Measurements from ENCODE around the gene PKP1.

The PKP1 gene

GRCh38 chr1:201260236-201260590, 23.1 kb upstream of the PKP1 start:
- DNase-seq (ENCODE audit: low read depth in 2 of 2) = no peak

- no peak for DNase-seq (ENCODE audit: low read depth in 2 of 2)
Observed at GRCh38 chr1:201260648-201261311, 22.5 kb upstream of the PKP1 start.

GRCh38 chr1:201261771-201262547, 21.3 kb upstream of the PKP1 start:
- no peak for DNase-seq (ENCODE audit: low read depth in 2 of 2)

GRCh38 chr1:201262963-201263608, 20.2 kb upstream of the PKP1 start:
- DNase-seq (ENCODE audit: low read depth in 2 of 2) = no peak

- DNase-seq (ENCODE audit: low read depth in 2 of 2) = no peak
Observed at GRCh38 chr1:201264072-201264471, 19.2 kb upstream of the PKP1 start.

- DNase-seq (ENCODE audit: low read depth in 2 of 2) = no peak
Observed at GRCh38 chr1:201264554-201264953, 18.8 kb upstream of the PKP1 start.

GRCh38 chr1:201265756-201266155, 17.6 kb upstream of the PKP1 start:
- no peak for DNase-seq (ENCODE audit: low read depth in 2 of 2)

- DNase-seq (ENCODE audit: low read depth in 2 of 2) = no peak
Observed at GRCh38 chr1:201266276-201266675, 17.0 kb upstream of the PKP1 start.

GRCh38 chr1:201266774-201267173, 16.5 kb upstream of the PKP1 start:
- no peak for DNase-seq (ENCODE audit: low read depth in 2 of 2)

GRCh38 chr1:201267481-201268229, 15.7 kb upstream of the PKP1 start:
- no peak for DNase-seq (ENCODE audit: low read depth in 2 of 2)

GRCh38 chr1:201268604-201269151, 14.6 kb upstream of the PKP1 start:
- no peak for DNase-seq (ENCODE audit: low read depth in 2 of 2)

- no peak for DNase-seq (ENCODE audit: low read depth in 2 of 2)
Observed at GRCh38 chr1:201269281-201269680, 14.0 kb upstream of the PKP1 start.

GRCh38 chr1:201269900-201270410, 13.4 kb upstream of the PKP1 start:
- DNase-seq (ENCODE audit: low read depth in 2 of 2) = no peak

- DNase-seq (ENCODE audit: low read depth in 2 of 2) = no peak
Observed at GRCh38 chr1:201270616-201271390, 12.5 kb upstream of the PKP1 start.

GRCh38 chr1:201272799-201273198, 10.5 kb upstream of the PKP1 start:
- DNase-seq (ENCODE audit: low read depth in 2 of 2) = no peak

- no peak for DNase-seq (ENCODE audit: low read depth in 2 of 2)
Observed at GRCh38 chr1:201274616-201275252, 8.6 kb upstream of the PKP1 start.

GRCh38 chr1:201275253-201275666, 8.0 kb upstream of the PKP1 start:
- DNase-seq (ENCODE audit: low read depth in 2 of 2) = no peak

GRCh38 chr1:201276891-201277290, 6.4 kb upstream of the PKP1 start:
- DNase-seq (ENCODE audit: low read depth in 2 of 2) = no peak

- no peak for DNase-seq (ENCODE audit: low read depth in 2 of 2)
Observed at GRCh38 chr1:201277441-201277840, 5.9 kb upstream of the PKP1 start.

- DNase-seq (ENCODE audit: low read depth in 2 of 2) = no peak
Observed at GRCh38 chr1:201279313-201279712, 4.0 kb upstream of the PKP1 start.

All from stimulated activated CD8-positive, alpha-beta memory T cell treated with anti-CD3 and anti-CD28 coated beads, Interleukin-15, amount 100 ng/mL, for 48 hours (primary cell).